ENCODE data around the gene TMEM233.

Gene TMEM233

DNA sequence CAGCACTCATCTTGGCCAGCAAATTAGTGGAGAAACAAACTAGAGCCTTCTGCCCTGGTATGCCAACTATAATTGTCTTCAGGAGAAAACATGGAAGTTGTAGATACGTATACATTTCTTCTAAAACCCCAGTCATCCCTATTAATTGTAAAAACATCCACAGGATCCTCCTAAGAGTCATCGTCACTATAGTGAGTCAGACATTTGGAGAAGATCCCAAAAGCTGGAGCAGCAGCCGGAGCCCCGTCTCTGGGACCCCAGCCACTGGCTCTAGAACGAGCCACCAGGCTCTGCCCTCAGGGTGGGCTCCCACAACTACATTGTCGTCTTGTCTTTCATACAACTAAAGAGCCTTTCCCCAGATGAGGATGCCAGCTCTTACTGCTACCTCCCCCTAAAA, 89.8 kb downstream of the TMEM233 start:
- no peak for DNase-seq

GRCh38 chr12:119683816-119684215, 90.2 kb downstream of the TMEM233 start:
- DNase-seq, result no peak

GRCh38 chr12:119684711-119685369, 91.3 kb downstream of the TMEM233 start:
- no peak for DNase-seq

DNA sequence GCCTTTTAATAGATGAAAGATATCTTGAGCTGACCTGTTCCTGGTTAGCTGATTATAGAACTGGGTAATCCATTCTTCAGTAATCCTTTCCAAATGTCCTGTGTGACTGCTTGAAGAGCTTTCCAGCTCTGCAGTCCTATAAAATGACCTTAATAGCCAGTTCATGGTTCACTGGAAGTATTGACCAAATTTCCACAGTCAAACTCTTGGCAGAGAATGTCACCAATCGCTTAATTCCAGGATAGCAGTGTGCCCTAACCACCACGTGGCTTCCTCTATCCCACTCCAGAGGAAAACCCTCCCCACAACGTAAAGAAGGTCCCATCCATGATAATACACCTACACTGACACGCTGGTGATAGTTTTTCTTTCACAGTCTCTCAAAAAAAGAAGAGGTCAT, 91.8 kb downstream of the TMEM233 start:
- DNase-seq, result no peak

- no peak for DNase-seq
Measured at GRCh38 chr12:119686355-119686754, 92.8 kb downstream of the TMEM233 start.

- DNase-seq, result no peak
Measured at GRCh38 chr12:119686776-119687175, 93.2 kb downstream of the TMEM233 start.

GRCh38 chr12:119687406-119687805, 93.8 kb downstream of the TMEM233 start:
- DNase-seq, result no peak

GRCh38 chr12:119687879-119688278, 94.3 kb downstream of the TMEM233 start:
- no peak for DNase-seq

DNA sequence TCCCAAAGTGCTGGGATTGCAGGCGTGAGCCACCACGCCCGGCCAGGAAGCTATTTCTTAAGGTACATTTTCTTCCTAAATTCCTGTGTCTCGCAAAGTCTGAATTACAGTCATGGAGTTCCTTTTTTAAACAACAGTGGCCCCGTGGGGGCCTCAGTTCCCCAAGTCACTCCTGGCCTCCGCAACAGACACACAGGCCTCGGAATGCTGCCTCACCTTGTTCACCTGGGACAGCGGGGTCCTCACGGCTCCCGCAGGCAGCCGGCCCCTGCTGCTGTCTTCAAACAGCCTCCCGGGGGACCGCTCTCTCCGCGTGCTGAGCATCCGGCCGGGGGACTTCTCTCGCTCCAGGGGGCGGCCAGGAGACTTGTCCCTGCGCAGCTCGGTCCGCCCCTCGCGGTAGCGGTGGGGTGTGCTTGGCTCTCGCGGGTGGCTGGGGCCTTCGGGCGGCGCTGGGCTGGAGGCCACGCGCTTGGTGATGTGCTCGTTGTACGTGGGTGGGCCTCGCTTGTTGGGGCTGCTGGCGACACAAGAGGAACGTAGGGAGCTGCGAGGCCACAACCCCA, 96.4 kb downstream of the TMEM233 start:
- DNase-seq, result no peak

- DNase-seq, result no peak
Measured at GRCh38 chr12:119691202-119691810, 97.7 kb downstream of the TMEM233 start.

- DNase-seq, result no peak
Measured at GRCh38 chr12:119692410-119692809, 98.8 kb downstream of the TMEM233 start.

Data from effector CD4-positive, alpha-beta T cell (primary cell).